ENCODE results near the gene SLC10A3. TPM values are rescaled to one million over a fixed set of nuclear protein-coding genes. Genes with fewer than 3 reads are reported as not detected.

Gene SLC10A3
- total and polyA plus RNA-seq, 10 of the 15 experiments (the other 5 are each of a cell fraction or from before 2014, with no cell fraction given) = 1.7 to 23.5 (median 11.0) TPM

GRCh38 chrX:154507673-154508383 is 17.4 kb upstream of the SLC10A3 start:
- ATAC-seq = no peak
- BruUV-seq (replicated peaks) = no TSS peak
- WGBS (ENCODE audit: insufficient coverage, insufficient replicate concordance, low lambda C conversion rate, missing lambda C conversion rate) = 73% methylated on average over 21 of the region's 24 CpGs
- H3K4me3 ChIP-seq = no peak overlapping the region
- no peak for FAIRE-seq
- in situ Hi-C loops (cut with MboI) = no loop called here
- no peaks in the 10 kb centered on the region for H3K79me2 ChIP-seq (ENCODE audit: control insufficient read depth, insufficient read depth, low read length)
- ChIA-PET POLR2A (interaction anchor here (0.6 kb wide), 1 partner anchor 12 kb away, joined by 3 read pairs; no protein-coding TSS in a partner anchor), CTCF (no interaction called here), SMC1A (ENCODE audit: uncharacterized antibody, unreplicated experiment) (no interaction called here), RAD21 (ENCODE audit: unreplicated experiment) (no interaction called here)
- H3K9me3 ChIP-seq (replicated peaks; ENCODE audit: control insufficient read depth, insufficient read depth, low read length) = no peaks in the 10 kb centered on the region; the same call in 2 of the 3 replicates
- TF ChIP-seq GABPA (IDR thresholded peaks at IDR 0.05; ENCODE audit: low read depth) (no peak), PAX8 (IDR thresholded peaks at IDR 0.05) (no peak), GATAD2B (conservative IDR thresholded peaks at IDR 0.05; ENCODE audit: low read depth) (no peak), FOXK2 (IDR thresholded peaks at IDR 0.05) (no peak), PML (IDR thresholded peaks at IDR 0.05; ENCODE audit: low read length) (no peak), HCFC1 (IDR thresholded peaks at IDR 0.05; ENCODE audit: low read length) (no peak), BACH1 (IDR thresholded peaks at IDR 0.05; ENCODE audit: borderline replicate concordance) (no peak), ELK1 (IDR thresholded peaks at IDR 0.05; ENCODE audit: low read depth, low read length) (no peak), CHD4 (IDR thresholded peaks at IDR 0.05) (no peak), POLR2AphosphoS5 (IDR thresholded peaks at IDR 0.05; ENCODE audit: low read length) (no peak), TCF7 (IDR thresholded peaks at IDR 0.05; ENCODE audit: borderline replicate concordance) (no peak), ATF2 (IDR thresholded peaks at IDR 0.05; ENCODE audit: low read length) (no peak), RAD21 (IDR thresholded peaks at IDR 0.05; ENCODE audit: insufficient read depth, low read depth, low read length) (no peak), NBN (IDR thresholded peaks at IDR 0.05) (no peak), ZNF24 (IDR thresholded peaks at IDR 0.05) (no peak), SIX5 (IDR thresholded peaks at IDR 0.05; ENCODE audit: low read depth, low read length, severe bottlenecking) (no peak), ZBTB4 (CRISPR knock-in tag; IDR thresholded peaks at IDR 0.05) (no peak)
- no peaks in the 10 kb centered on the region for H3K4me1 ChIP-seq (ENCODE audit: control insufficient read depth, insufficient read depth, low read length)
- intact Hi-C loops (cut with micrococcal nuclease; ENCODE audit: unreplicated experiment) = no loop called here
- no peaks in the 10 kb centered on the region for H3K27me3 ChIP-seq (replicated peaks in 1 of 2; ENCODE audit: control insufficient read depth in 2 of 2, insufficient read depth in 2 of 2, low read length in 1 of 2)
- H3K36me3 ChIP-seq (ENCODE audit: control insufficient read depth in 2 of 2, insufficient read depth in 2 of 2, low read length in 1 of 2) = no peaks in the 10 kb centered on the region
- H2AFZ ChIP-seq (ENCODE audit: control insufficient read depth, low read depth, low read length) = no peak overlapping the region
- no peaks in the 10 kb centered on the region for H4K20me1 ChIP-seq (ENCODE audit: control insufficient read depth, insufficient read depth)
- no peak overlapping the region for H3K4me2 ChIP-seq (ENCODE audit: control insufficient read depth, insufficient read depth)
- no peak overlapping the region for H3K9ac ChIP-seq (ENCODE audit: control insufficient read depth, insufficient read depth, low read length)
- DNase-seq (ENCODE audit: low read depth, low spot score) = no peak
- H3K27ac ChIP-seq (ENCODE audit: control insufficient read depth, insufficient read depth) = no peak overlapping the region

Measured in GM12878 (cell line).